HepG2 (cell line): Measurements from ENCODE around the gene SLTM. TPM values are rescaled to one million over a fixed set of nuclear protein-coding genes. Genes with fewer than 3 reads are reported as not detected.
A peak's percentile ranks its signal among the peaks of the same experiment; 100 is the strongest.

Experiments
- FOSL2 ChIP-seq: sonication (generic); formaldehyde crosslinking; IDR thresholded peaks from 2 replicates; pipeline ENCODE4 v1.4.0; 2020; ENCODE audit warnings: missing genetic modification reagents
- GABPB1 ChIP-seq: IDR thresholded peaks from 2 replicates; pipeline ENCODE4 v1.6.1; 2016; ENCODE audit warnings: mild to moderate bottlenecking, missing genetic modification reagents, moderate library complexity, missing compliant biosample characterization
- HDAC6 ChIP-seq: fragments of 200-600 bp; sonication (generic); IDR thresholded peaks from 2 replicates; pipeline ENCODE4 v1.7.0; 2017; ENCODE audit warnings: mild to moderate bottlenecking, antibody characterized with exemption, low read length, low read depth
- HMG20A ChIP-seq: IDR thresholded peaks from 2 replicates; pipeline ENCODE4 v1.6.1; 2016; ENCODE audit warnings: borderline replicate concordance
- HOXA5 ChIP-seq: sonication (generic); formaldehyde crosslinking; IDR thresholded peaks from 2 replicates; pipeline ENCODE4 v1.4.0; 2020; ENCODE audit warnings: missing genetic modification reagents
- MAF1 ChIP-seq: sonication (generic); formaldehyde crosslinking; IDR thresholded peaks from 2 replicates; pipeline ENCODE4 v1.5.0; 2020; ENCODE audit warnings: missing genetic modification reagents, borderline replicate concordance
- MEIS1 ChIP-seq: sonication (generic); formaldehyde crosslinking; IDR thresholded peaks from 2 replicates; pipeline ENCODE4 v1.9.0; 2021; ENCODE audit warnings: mild to moderate bottlenecking, missing genetic modification reagents, moderate library complexity, borderline replicate concordance
- NBN ChIP-seq: fragments of 450-650 bp; conservative IDR thresholded peaks from 2 replicates; pipeline ENCODE4 v1.6.1; 2017
- SIN3A ChIP-seq: IDR thresholded peaks from 2 replicates; pipeline ENCODE4 v1.6.1; 2011; ENCODE audit warnings: low read depth, mild to moderate bottlenecking, control low read depth, low read length, borderline replicate concordance
- SNAI1 ChIP-seq: sonication (generic); formaldehyde crosslinking; IDR thresholded peaks from 2 replicates; pipeline ENCODE4 v1.5.0; 2020; ENCODE audit warnings: mild to moderate bottlenecking, missing genetic modification reagents, borderline replicate concordance
- ZFAT ChIP-seq: sonication (generic); formaldehyde crosslinking; conservative IDR thresholded peaks from 2 replicates; pipeline ENCODE4 v1.8.1; 2023; ENCODE audit warnings: missing genetic modification reagents, inconsistent platforms
- ZNF124 ChIP-seq: sonication (generic); formaldehyde crosslinking; IDR thresholded peaks from 2 replicates; pipeline ENCODE4 v1.4.0; 2020; ENCODE audit warnings: missing genetic modification reagents
- polyA plus RNA-seq, 8 experiments: library from polyadenylated mRNA; depleted of rRNA in 3 of 8; stranded (reverse) in 7 of 8; unstranded in 1 of 8; fragments of >200 nt; fragmentation: Illumina TruSeq in 4 of 8; extraction: Trizol in 4 of 8; gene quantifications; 2 replicates each; pipeline versions ENCODE4 v1.2.1 to v1.2.3, GENCODE V29; 2011 to 2016; ENCODE audit warnings: low read depth in 4 of 8, missing spikeins in 1 of 8, mixed read lengths in 1 of 8; ENCODE audit not compliant: insufficient read depth in 1 of 8
- total RNA-seq, 5 experiments: library from RNA; depleted of rRNA; stranded (reverse); fragments of >200 nt; fragmentation: Illumina TruSeq; extraction: Trizol; gene quantifications; 2 replicates each; pipeline ENCODE4 v1.2.3, GENCODE V29; 2016; ENCODE audit warnings: low read depth in 1 of 5
- TF ChIP-seq, protein P1 (sequence below): sonication (generic); formaldehyde crosslinking; IDR thresholded peaks from 2 replicates; pipeline ENCODE4 v1.5.0; 2020; ENCODE audit warnings: missing genetic modification reagents, mild to moderate bottlenecking, borderline replicate concordance
- TF ChIP-seq, protein P2 (sequence below): sonication (generic); formaldehyde crosslinking; conservative IDR thresholded peaks from 2 replicates; pipeline ENCODE4 v1.8.0; 2022; ENCODE audit warnings: low read depth, missing genetic modification reagents
- TF ChIP-seq, protein P3 (sequence below): sonication (generic); formaldehyde crosslinking; IDR thresholded peaks from 2 replicates; pipeline ENCODE4 v1.4.0; 2020; ENCODE audit warnings: low read depth, mild to moderate bottlenecking, missing genetic modification reagents
- TF ChIP-seq, protein P4 (sequence below): sonication (generic); formaldehyde crosslinking; IDR thresholded peaks from 2 replicates; pipeline ENCODE4 v1.5.0; 2020; ENCODE audit warnings: mild to moderate bottlenecking, missing genetic modification reagents
- TF ChIP-seq, protein P5 (sequence below): sonication (generic); formaldehyde crosslinking; IDR thresholded peaks from 2 replicates; pipeline ENCODE4 v1.5.0; 2020; ENCODE audit warnings: missing genetic modification reagents, mild to moderate bottlenecking, borderline replicate concordance
- TF ChIP-seq, protein P6 (sequence below): sonication (generic); formaldehyde crosslinking; IDR thresholded peaks from 2 replicates; pipeline ENCODE4 v1.8.0; 2022; ENCODE audit warnings: mild to moderate bottlenecking, missing genetic modification reagents; ENCODE audit not compliant: insufficient replicate concordance

Gene SLTM
- total and polyA plus RNA-seq, 2 of the 13 experiments (the other 11 are each of a cell fraction or from before 2014, with no cell fraction given) = 22.0 to 64.2 TPM

DNA sequence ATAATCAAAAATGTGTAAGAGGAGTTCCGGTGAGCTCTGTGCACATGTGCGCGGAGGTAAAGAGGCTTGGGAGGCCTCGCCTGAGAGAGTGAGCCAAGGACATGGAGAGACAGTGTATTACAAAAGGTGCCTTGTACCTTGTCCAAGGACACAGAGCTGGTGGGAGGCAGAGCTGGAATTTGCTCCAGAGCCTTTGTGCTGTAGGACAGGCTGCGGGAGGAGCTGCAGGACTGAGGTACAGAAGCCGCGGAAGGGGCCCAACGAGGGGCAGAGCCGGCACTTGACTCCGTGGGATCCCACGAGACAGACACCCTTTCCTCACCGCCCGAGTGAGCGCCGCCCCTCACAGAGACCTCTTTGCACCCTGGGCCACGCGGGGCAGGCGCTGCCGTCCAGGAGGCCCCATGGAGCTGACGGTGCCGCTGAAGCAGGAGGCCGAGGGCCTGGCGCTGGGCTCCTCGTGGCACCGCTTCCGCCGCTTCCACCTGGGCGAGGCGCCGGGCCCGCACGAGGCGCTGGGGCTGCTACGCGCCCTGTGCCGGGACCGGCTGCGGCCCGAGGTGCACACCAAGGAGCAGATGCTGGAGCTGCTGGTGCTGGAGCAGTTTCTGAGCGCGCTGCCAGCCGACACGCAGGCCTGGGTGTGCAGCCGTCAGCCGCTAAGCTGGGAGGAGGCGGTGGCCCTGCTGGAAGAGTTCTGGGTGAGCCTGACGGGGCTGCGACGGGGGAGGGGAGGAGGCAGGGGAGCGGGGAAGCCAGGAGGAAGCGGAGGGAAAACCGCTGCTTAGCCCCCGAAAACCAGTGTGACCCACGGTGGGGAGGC is 68.7 kb downstream of the SLTM start (continued):
- TF ChIP-seq, protein P1, sequence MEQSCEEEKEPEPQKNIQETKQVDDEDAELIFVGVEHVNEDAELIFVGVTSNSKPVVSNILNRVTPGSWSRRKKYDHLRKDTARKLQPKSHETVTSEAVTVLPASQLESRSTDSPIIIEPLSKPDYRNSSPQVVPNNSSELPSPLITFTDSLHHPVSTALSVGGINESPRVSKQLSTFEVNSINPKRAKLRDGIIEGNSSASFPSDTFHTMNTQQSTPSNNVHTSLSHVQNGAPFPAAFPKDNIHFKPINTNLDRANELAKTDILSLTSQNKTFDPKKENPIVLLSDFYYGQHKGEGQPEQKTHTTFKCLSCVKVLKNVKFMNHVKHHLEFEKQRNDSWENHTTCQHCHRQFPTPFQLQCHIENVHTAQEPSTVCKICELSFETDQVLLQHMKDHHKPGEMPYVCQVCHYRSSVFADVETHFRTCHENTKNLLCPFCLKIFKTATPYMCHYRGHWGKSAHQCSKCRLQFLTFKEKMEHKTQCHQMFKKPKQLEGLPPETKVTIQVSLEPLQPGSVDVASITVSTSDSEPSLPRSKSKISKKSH (CRISPR knock-in tag) = no peak; the same call in none of the 2 replicates
- TF ChIP-seq HMG20A (CRISPR knock-in tag) (no peak; the same call in 1 of the 2 replicates), GABPB1 (peak; percentile 78), NBN (no peak), MEIS1 (CRISPR knock-in tag) (peak; percentile 55; the same call in 1 of the 2 replicates), FOSL2 (CRISPR knock-in tag) (no peak), HDAC6 (no peak), ZNF124 (peak; percentile 40; the same call in 1 of the 2 replicates), SNAI1 (CRISPR knock-in tag) (no peak), HOXA5 (CRISPR knock-in tag) (no peak; the same call in 1 of the 2 replicates), MAF1 (no peak), SIN3A (peak; percentile 82; the same call in 1 of the 2 replicates), ZFAT (CRISPR knock-in tag) (no peak)
- TF ChIP-seq, protein P2, sequence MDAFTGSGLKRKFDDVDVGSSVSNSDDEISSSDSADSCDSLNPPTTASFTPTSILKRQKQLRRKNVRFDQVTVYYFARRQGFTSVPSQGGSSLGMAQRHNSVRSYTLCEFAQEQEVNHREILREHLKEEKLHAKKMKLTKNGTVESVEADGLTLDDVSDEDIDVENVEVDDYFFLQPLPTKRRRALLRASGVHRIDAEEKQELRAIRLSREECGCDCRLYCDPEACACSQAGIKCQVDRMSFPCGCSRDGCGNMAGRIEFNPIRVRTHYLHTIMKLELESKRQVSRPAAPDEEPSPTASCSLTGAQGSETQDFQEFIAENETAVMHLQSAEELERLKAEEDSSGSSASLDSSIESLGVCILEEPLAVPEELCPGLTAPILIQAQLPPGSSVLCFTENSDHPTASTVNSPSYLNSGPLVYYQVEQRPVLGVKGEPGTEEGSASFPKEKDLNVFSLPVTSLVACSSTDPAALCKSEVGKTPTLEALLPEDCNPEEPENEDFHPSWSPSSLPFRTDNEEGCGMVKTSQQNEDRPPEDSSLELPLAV (CRISPR knock-in tag) = no peak
- TF ChIP-seq, protein P3, sequence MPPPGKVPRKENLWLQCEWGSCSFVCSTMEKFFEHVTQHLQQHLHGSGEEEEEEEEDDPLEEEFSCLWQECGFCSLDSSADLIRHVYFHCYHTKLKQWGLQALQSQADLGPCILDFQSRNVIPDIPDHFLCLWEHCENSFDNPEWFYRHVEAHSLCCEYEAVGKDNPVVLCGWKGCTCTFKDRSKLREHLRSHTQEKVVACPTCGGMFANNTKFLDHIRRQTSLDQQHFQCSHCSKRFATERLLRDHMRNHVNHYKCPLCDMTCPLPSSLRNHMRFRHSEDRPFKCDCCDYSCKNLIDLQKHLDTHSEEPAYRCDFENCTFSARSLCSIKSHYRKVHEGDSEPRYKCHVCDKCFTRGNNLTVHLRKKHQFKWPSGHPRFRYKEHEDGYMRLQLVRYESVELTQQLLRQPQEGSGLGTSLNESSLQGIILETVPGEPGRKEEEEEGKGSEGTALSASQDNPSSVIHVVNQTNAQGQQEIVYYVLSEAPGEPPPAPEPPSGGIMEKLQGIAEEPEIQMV (CRISPR knock-in tag) = peak; percentile 64; the same call in 1 of the 2 replicates
- TF ChIP-seq, protein P4, sequence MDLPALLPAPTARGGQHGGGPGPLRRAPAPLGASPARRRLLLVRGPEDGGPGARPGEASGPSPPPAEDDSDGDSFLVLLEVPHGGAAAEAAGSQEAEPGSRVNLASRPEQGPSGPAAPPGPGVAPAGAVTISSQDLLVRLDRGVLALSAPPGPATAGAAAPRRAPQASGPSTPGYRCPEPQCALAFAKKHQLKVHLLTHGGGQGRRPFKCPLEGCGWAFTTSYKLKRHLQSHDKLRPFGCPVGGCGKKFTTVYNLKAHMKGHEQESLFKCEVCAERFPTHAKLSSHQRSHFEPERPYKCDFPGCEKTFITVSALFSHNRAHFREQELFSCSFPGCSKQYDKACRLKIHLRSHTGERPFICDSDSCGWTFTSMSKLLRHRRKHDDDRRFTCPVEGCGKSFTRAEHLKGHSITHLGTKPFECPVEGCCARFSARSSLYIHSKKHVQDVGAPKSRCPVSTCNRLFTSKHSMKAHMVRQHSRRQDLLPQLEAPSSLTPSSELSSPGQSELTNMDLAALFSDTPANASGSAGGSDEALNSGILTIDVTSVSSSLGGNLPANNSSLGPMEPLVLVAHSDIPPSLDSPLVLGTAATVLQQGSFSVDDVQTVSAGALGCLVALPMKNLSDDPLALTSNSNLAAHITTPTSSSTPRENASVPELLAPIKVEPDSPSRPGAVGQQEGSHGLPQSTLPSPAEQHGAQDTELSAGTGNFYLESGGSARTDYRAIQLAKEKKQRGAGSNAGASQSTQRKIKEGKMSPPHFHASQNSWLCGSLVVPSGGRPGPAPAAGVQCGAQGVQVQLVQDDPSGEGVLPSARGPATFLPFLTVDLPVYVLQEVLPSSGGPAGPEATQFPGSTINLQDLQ = no peak; the same call in 1 of the 2 replicates
- TF ChIP-seq, protein P5, sequence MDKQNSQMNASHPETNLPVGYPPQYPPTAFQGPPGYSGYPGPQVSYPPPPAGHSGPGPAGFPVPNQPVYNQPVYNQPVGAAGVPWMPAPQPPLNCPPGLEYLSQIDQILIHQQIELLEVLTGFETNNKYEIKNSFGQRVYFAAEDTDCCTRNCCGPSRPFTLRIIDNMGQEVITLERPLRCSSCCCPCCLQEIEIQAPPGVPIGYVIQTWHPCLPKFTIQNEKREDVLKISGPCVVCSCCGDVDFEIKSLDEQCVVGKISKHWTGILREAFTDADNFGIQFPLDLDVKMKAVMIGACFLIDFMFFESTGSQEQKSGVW = no peak
- TF ChIP-seq, protein P6, sequence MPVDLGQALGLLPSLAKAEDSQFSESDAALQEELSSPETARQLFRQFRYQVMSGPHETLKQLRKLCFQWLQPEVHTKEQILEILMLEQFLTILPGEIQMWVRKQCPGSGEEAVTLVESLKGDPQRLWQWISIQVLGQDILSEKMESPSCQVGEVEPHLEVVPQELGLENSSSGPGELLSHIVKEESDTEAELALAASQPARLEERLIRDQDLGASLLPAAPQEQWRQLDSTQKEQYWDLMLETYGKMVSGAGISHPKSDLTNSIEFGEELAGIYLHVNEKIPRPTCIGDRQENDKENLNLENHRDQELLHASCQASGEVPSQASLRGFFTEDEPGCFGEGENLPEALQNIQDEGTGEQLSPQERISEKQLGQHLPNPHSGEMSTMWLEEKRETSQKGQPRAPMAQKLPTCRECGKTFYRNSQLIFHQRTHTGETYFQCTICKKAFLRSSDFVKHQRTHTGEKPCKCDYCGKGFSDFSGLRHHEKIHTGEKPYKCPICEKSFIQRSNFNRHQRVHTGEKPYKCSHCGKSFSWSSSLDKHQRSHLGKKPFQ (CRISPR knock-in tag) = peak; percentile 83
